ENCODE data around the gene PIK3R5. TPM values are rescaled to one million over a fixed set of nuclear protein-coding genes. Genes with fewer than 3 reads are reported as not detected.

PIK3R5 gene
- total and polyA plus RNA-seq, 2 donors (not counting 1 experiment from before 2014, with no cell fraction given): 63.1 to 70.0 TPM

DNA sequence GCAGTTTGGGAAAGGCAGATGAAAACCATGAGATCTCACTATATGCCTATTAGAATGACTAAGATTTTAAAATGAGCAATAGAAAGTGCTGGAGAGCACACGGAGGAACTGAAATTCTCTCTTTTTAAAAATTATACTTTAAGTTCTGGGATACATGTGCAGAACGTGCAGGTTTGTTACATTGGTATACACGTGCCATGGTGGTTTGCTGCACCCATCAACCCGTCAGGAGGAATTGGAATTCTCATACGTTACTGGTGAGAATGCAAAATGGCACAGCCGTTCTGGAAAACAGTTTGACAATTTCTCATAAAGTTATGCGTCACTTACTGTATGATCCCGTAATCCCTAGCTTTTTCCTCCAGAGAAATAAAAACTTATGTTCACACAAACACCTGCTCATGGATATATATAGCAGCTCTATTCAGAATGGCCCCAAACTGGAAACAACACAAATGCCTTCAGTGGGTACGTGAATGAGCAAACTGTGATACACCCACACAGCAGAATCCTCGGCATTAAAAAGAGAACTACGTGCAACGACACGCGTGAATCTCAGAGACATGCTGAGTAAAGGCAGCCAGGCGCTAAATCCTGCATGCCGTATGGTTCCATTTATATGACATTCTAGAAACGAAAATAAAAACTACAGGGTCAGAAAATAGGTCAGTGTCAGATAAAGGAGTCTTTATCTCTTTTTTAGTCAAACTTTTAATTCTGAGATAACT is 109.9 kb downstream of the PIK3R5 start:
- intact Hi-C loops (cut with micrococcal nuclease): loop anchor here (5.0 kb wide), 1 partner anchor 142 kb away; no protein-coding TSS in a partner anchor
- peaks cover 0 to 3% (median 0%) of the 10 kb centered on the region in 3 donors for H3K9me3 ChIP-seq (ENCODE audit: control extremely low read depth in 1 of 3, control insufficient read depth in 2 of 3, insufficient read depth in 1 of 3, low read length in 2 of 3)
- H3K27me3 ChIP-seq (replicated peaks in 1 of 4; ENCODE audit: control extremely low read depth in 1 of 4, control insufficient read depth in 3 of 4, insufficient read depth in 4 of 4, low read length in 3 of 4): no peaks in the 10 kb centered on the region
- H3K9ac ChIP-seq (ENCODE audit: low read length): peak overlapping the region; percentile 1
- no peak overlapping the region for H3K27ac ChIP-seq (ENCODE audit: low read length in 2 of 2)
- peak overlapping the region; percentile 8 for H3K27ac Mint-ChIP-seq
- H4K20me1 ChIP-seq (ENCODE audit: control insufficient read depth, insufficient read depth, low read length, poor library complexity, severe bottlenecking): no peaks in the 10 kb centered on the region
- no peaks in the 10 kb centered on the region for H3K9me3 Mint-ChIP-seq (ENCODE audit: insufficient read depth)
- POLR2A ChIA-PET: no interaction called here
- H3K4me1 Mint-ChIP-seq: peaks cover 56% of the 10 kb centered on the region
- H3K27me3 Mint-ChIP-seq: peaks cover 3% of the 10 kb centered on the region
- H3K4me1 ChIP-seq (ENCODE audit: control insufficient read depth in 2 of 2, insufficient read depth in 2 of 2, low read length in 2 of 2): peaks cover 38 to 45% of the 10 kb centered on the region in 2 donors
- no peaks in the 10 kb centered on the region for H3K79me2 ChIP-seq (ENCODE audit: control insufficient read depth, insufficient read depth, low read length)
- CTCF ChIA-PET: interaction anchor here (1.1 kb wide), 1 partner anchor 40 kb away, joined by 3 read pairs; no protein-coding TSS in a partner anchor
- H3K4me2 ChIP-seq (replicated peaks; ENCODE audit: low read depth, low read length, poor library complexity, severe bottlenecking): peak overlapping the region; percentile 33
- H2AFZ ChIP-seq (ENCODE audit: insufficient read depth, low read depth, low read length, poor library complexity, severe bottlenecking): no peak overlapping the region
- ATAC-seq (ENCODE audit: low read depth): peak; percentile 32
- TF ChIP-seq EZH2 (IDR thresholded peaks at IDR 0.05; ENCODE audit: borderline replicate concordance, insufficient read depth, low read depth, low read length, poor library complexity, severe bottlenecking): no peak
- TF ChIP-seq, protein P1, sequence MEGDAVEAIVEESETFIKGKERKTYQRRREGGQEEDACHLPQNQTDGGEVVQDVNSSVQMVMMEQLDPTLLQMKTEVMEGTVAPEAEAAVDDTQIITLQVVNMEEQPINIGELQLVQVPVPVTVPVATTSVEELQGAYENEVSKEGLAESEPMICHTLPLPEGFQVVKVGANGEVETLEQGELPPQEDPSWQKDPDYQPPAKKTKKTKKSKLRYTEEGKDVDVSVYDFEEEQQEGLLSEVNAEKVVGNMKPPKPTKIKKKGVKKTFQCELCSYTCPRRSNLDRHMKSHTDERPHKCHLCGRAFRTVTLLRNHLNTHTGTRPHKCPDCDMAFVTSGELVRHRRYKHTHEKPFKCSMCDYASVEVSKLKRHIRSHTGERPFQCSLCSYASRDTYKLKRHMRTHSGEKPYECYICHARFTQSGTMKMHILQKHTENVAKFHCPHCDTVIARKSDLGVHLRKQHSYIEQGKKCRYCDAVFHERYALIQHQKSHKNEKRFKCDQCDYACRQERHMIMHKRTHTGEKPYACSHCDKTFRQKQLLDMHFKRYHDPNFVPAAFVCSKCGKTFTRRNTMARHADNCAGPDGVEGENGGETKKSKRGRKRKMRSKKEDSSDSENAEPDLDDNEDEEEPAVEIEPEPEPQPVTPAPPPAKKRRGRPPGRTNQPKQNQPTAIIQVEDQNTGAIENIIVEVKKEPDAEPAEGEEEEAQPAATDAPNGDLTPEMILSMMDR (IDR thresholded peaks at IDR 0.05): no peak
- no peaks in the 10 kb centered on the region for H3K36me3 ChIP-seq (replicated peaks in 1 of 2; ENCODE audit: control extremely low read depth in 1 of 2, control insufficient read depth in 1 of 2, extremely low read depth in 1 of 2, insufficient read depth in 2 of 2, low read length in 1 of 2)
- peak; percentile 40 for DNase-seq
- H3K4me3 Mint-ChIP-seq: peak overlapping the region; percentile 58
- 66% methylated on average over 9 of the region's 17 CpGs for WGBS (ENCODE audit: insufficient coverage)
- H3K4me3 ChIP-seq (ENCODE audit: control extremely low read depth in 1 of 5, extremely low read depth in 1 of 5, insufficient read depth in 1 of 5, low read depth in 2 of 5, low read length in 4 of 5): peak overlapping the region in 2 of 5 experiments; percentile 5 to 15

- no peak for ATAC-seq (ENCODE audit: low read depth)
- Mint-ChIP-seq H3K4me3 (peak overlapping the region; percentile 65), H3K27me3 (peaks cover 3% of the 10 kb centered on the region), H3K27ac (peak overlapping the region; percentile 26), H3K4me1 (peaks cover 32% of the 10 kb centered on the region), H3K9me3 (ENCODE audit: insufficient read depth) (no peaks in the 10 kb centered on the region)
- Histone ChIP-seq H2AFZ (ENCODE audit: insufficient read depth, low read depth, low read length, poor library complexity, severe bottlenecking) (no peak overlapping the region), H3K27ac (ENCODE audit: low read length in 2 of 2) (no peak overlapping the region), H3K4me1 (ENCODE audit: control insufficient read depth in 2 of 2, insufficient read depth in 2 of 2, low read length in 2 of 2) (peaks cover 9 to 20% of the 10 kb centered on the region in 2 donors), H3K9ac (ENCODE audit: low read length) (no peak overlapping the region), H3K79me2 (ENCODE audit: control insufficient read depth, insufficient read depth, low read length) (no peaks in the 10 kb centered on the region), H3K27me3 (replicated peaks in 1 of 4; ENCODE audit: control extremely low read depth in 1 of 4, control insufficient read depth in 3 of 4, insufficient read depth in 4 of 4, low read length in 3 of 4) (no peaks in the 10 kb centered on the region), H4K20me1 (ENCODE audit: control insufficient read depth, insufficient read depth, low read length, poor library complexity, severe bottlenecking) (no peaks in the 10 kb centered on the region), H3K4me3 (ENCODE audit: control extremely low read depth in 1 of 5, extremely low read depth in 1 of 5, insufficient read depth in 1 of 5, low read depth in 2 of 5, low read length in 4 of 5) (no peak overlapping the region), H3K36me3 (replicated peaks in 1 of 2; ENCODE audit: control extremely low read depth in 1 of 2, control insufficient read depth in 1 of 2, extremely low read depth in 1 of 2, insufficient read depth in 2 of 2, low read length in 1 of 2) (no peaks in the 10 kb centered on the region), H3K9me3 (ENCODE audit: control extremely low read depth in 1 of 3, control insufficient read depth in 2 of 3, insufficient read depth in 1 of 3, low read length in 2 of 3) (peaks cover 0 to 3% (median 0%) of the 10 kb centered on the region in 3 donors), H3K4me2 (replicated peaks; ENCODE audit: low read depth, low read length, poor library complexity, severe bottlenecking) (peak overlapping the region; percentile 29)
- ChIA-PET POLR2A (no interaction called here), CTCF (no interaction called here)
- TF ChIP-seq, protein P1 (IDR thresholded peaks at IDR 0.05): no peak
- no peak for TF ChIP-seq EZH2 (IDR thresholded peaks at IDR 0.05; ENCODE audit: borderline replicate concordance, insufficient read depth, low read depth, low read length, poor library complexity, severe bottlenecking)
- intact Hi-C loops (cut with micrococcal nuclease): no loop called here
- no CpG with 5 or more reads among the region's 5 CpGs for WGBS (ENCODE audit: insufficient coverage)
- peak; percentile 20 for DNase-seq
Observed at GRCh38 chr17:8851600-8851999, 113.9 kb downstream of the PIK3R5 start.

All from B cell (primary cell).